ENCODE data around the gene ACOT8. TPM values are rescaled to one million over a fixed set of nuclear protein-coding genes. Genes with fewer than 3 reads are reported as not detected.

The ACOT8 gene
- total and polyA plus RNA-seq, 9 of the 15 experiments (the other 6 are each of a cell fraction or from before 2014, with no cell fraction given) = 8.2 to 46.7 (median 20.7) TPM

- TF ChIP-seq RREB1 (CRISPR knock-in tag; IDR thresholded peaks at IDR 0.05) (no peak), DNMT1 (IDR thresholded peaks at IDR 0.05) (no peak), SIX5 (IDR thresholded peaks at IDR 0.05; ENCODE audit: borderline replicate concordance in 1 of 2, insufficient read depth in 1 of 2, low read depth in 1 of 2, low read length in 2 of 2) (0 out of 4 replicates have a peak, but pooled peaks of 1 of the 2 experiments have one; percentile 19), HMBOX1 (IDR thresholded peaks at IDR 0.05) (no peak), PCBP1 (IDR thresholded peaks at IDR 0.05; ENCODE audit: low read depth, low read length, poor library complexity, severe bottlenecking) (no peak), ESRRB (CRISPR knock-in tag; IDR thresholded peaks at IDR 0.05; ENCODE audit: borderline replicate concordance) (no peak), JUND (IDR thresholded peaks at IDR 0.05; ENCODE audit: borderline replicate concordance, low read depth, low read length) (0 out of 2 replicates have a peak, but pooled peaks have one; percentile 29), JUND (tag; IDR thresholded peaks at IDR 0.05; ENCODE audit: borderline replicate concordance, low read depth, low read length) (no peak; the same call in 2 of the 3 replicates), FUS (optimal IDR thresholded peaks at IDR 0.05; ENCODE audit: low read depth, low read length) (no peak), HLTF (IDR thresholded peaks at IDR 0.05) (no peak), ARID1B (IDR thresholded peaks at IDR 0.05) (peak; percentile 51), NUFIP1 (IDR thresholded peaks at IDR 0.05; ENCODE audit: partially characterized antibody) (no peak), IRF2 (CRISPR knock-in tag; IDR thresholded peaks at IDR 0.05) (no peak), DACH1 (IDR thresholded peaks at IDR 0.05; ENCODE audit: partially characterized antibody) (peak; percentile 19), FOXK2 (conservative IDR thresholded peaks at IDR 0.05 in 1 of 2, IDR thresholded peaks at IDR 0.05 in 1 of 2; ENCODE audit: low read depth in 2 of 2) (peak; percentile 85 to 93), ERF (CRISPR knock-in tag; IDR thresholded peaks at IDR 0.05) (no peak), POLR2G (IDR thresholded peaks at IDR 0.05; ENCODE audit: low read depth, low read length) (peak; percentile 94), ZNF740 (CRISPR knock-in tag; IDR thresholded peaks at IDR 0.05) (no peak), ZNF740 (tag; IDR thresholded peaks at IDR 0.05) (no peak), FOXJ3 (CRISPR knock-in tag; IDR thresholded peaks at IDR 0.05) (no peak)
Measured at GRCh38 chr20:45890985-45891983, 34.1 kb upstream of the ACOT8 start, which contains the start of the genes CTSA and NEURL2 (continued).

Measured in K562 (cell line).